Peyer's patch (tissue), 4 donors: ENCODE data around the gene KCNQ1OT1. TPM values are rescaled to one million over a fixed set of nuclear protein-coding genes. Genes with fewer than 3 reads are reported as not detected.

Experiments used
- DNase-seq, 3 donors: peaks; one replicate each; pipeline ENCODE4 v3.0.0-alpha.2; 2017 to 2019
- H3K27ac ChIP-seq, 4 donors: fragments of 200-600 bp; sonication (generic); one replicate each; pipeline ENCODE4 v1.5.1; 2016 to 2019
- H3K27me3 ChIP-seq, 2 donors: fragments of 200-600 bp; sonication (generic); one replicate each; pipeline ENCODE4 v1.5.1; 2019
- H3K36me3 ChIP-seq, 3 donors: fragments of 200-600 bp; sonication (generic); one replicate each; pipeline ENCODE4 v1.5.1; 2016 to 2019
- H3K4me1 ChIP-seq, 4 donors: fragments of 200-600 bp; sonication (generic); one replicate each; pipeline ENCODE4 v1.5.1; 2016 to 2019
- H3K4me3 ChIP-seq, 4 donors: fragments of 200-600 bp; sonication (generic); 1 replicate in 3 of 4; 2 replicates in 1 of 4; pipeline ENCODE4 v1.5.1; 2016 to 2019; ENCODE audit warnings: mild to moderate bottlenecking in 1 of 4
- H3K9me3 ChIP-seq, 4 donors: fragments of 200-600 bp; sonication (generic); one replicate each; pipeline ENCODE4 v1.5.1; 2016 to 2019; ENCODE audit warnings: mild to moderate bottlenecking in 1 of 4
- CTCF ChIP-seq, 6 experiments: fragments of 450-650 bp in 4 of 6; fragments of 200-600 bp in 2 of 6; sonication (generic) in 1 of 6; IDR thresholded peaks; one replicate each; pipeline ENCODE4 v1.5.1; 2017 to 2019; ENCODE audit warnings: antibody characterized with exemption in 6 of 6, mild to moderate bottlenecking in 3 of 6, moderate library complexity in 1 of 6
- POLR2A ChIP-seq, 2 donors: fragments of 450-650 bp; IDR thresholded peaks; one replicate each; pipeline ENCODE4 v1.5.1; 2017; ENCODE audit warnings: antibody characterized with exemption in 2 of 2, mild to moderate bottlenecking in 2 of 2, moderate library complexity in 2 of 2
- total RNA-seq, 4 donors: library from RNA; depleted of rRNA; stranded (reverse); fragments of >200 nt; gene quantifications; one replicate each; pipeline ENCODE4 v1.1.0, GENCODE V29; 2016

KCNQ1OT1 gene
- total RNA-seq, 4 donors from 2014 or later = 3.2 to 6.2 (median 4.5) TPM

DNA sequence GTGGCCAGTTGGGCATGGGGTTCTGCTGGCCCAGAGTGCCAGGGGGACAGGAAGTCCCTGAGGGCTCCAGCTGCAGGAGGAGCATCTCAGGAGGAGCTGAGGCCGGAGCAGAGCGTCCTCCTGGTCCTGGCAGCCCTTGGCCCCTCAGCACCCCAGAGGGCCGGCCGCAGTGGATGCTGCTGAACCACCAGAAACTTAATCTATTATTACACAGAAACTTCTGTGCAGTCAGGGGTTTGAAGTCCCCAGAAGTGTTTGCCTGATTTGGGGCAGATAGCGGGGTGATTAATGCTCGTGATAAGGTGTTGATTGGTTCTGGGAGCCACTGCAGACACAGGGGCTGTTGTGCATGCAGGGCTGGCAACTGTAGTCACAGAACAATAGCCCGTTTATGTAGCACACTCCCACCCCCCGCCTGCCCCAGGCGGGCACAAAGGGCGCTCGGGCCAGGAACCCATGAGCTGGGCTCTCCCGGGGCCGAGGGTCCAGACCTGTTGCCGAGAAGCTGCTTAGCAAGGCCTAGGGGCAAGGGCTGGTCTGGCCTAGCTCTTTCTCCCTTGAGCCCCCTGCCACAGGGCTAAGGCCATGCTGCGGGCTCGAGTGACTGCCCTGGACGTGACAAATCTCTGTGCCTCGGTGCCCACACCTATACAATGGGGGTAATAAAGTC, 29.0 kb upstream of the KCNQ1OT1 start:
- peak overlapping the region in 2 of 4 donors; percentile 25 to 54 for H3K27ac ChIP-seq
- no peaks in the 10 kb centered on the region for H3K9me3 ChIP-seq
- H3K4me3 ChIP-seq = no peak overlapping the region
- TF ChIP-seq POLR2A (IDR thresholded peaks at IDR 0.05) = no peak
- TF ChIP-seq CTCF (IDR thresholded peaks at IDR 0.05) = no peak
- peaks cover 0 to 19% (median 0%) of the 10 kb centered on the region in 4 donors for H3K4me1 ChIP-seq
- H3K36me3 ChIP-seq = no peaks in the 10 kb centered on the region
- DNase-seq = peak in 2 of 3 donors; percentile 54 to 68
- H3K27me3 ChIP-seq = no peaks in the 10 kb centered on the region

DNA sequence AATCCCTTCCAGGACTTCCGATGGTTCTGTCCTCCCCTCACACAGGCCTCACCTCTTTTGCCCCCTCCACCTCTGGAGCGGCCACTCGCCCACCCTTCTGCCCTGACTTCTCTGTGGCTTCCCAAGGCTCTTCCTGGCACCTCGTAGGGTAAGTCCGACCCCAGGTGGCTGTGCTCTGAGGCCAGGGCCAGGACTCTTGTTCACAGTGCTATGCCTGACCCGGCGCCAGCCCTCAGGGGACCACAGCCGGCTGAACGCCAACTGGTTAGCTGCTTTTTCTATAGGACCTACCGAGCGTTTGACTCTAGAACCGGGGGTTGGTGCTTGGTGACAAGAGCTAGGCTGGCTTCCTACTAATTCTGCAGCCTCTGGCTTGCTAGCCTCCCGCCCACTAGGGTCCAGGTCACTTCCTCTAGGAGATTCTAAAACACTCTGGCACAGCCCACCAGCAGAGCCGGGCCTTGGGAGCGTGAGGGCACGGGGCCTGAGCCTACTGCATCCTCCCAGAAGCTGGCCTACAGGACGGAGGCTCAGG, 28.4 kb upstream of the KCNQ1OT1 start:
- Histone ChIP-seq H3K27ac (peak overlapping the region in 2 of 4 donors; percentile 25 to 54), H3K4me3 (no peak overlapping the region), H3K4me1 (peaks cover 0 to 19% (median 0%) of the 10 kb centered on the region in 4 donors), H3K36me3 (no peaks in the 10 kb centered on the region), H3K9me3 (no peaks in the 10 kb centered on the region), H3K27me3 (no peaks in the 10 kb centered on the region)
- TF ChIP-seq CTCF (IDR thresholded peaks at IDR 0.05) = no peak
- TF ChIP-seq POLR2A (IDR thresholded peaks at IDR 0.05) = no peak
- no peak for DNase-seq

DNA sequence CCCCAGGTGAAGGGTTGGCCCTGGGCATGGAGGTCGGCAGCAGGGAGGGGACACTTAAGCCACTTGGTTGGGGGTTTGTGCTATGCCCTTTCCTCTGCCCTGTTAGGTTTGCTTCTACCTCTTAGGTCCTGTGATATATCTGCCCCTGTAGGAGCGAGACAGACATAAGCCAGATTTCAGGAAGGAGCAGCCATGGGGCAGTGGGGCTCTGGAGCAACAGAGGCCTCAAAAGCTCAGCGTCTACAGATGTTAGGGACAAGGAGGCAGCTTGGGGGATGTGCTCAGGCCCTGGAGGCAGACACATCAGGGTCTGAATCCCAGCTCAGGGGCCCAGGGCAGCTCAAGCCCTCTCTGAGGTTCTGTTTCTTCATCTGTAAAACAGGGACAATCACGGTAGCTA, 27.2 kb upstream of the KCNQ1OT1 start:
- H3K27ac ChIP-seq = peak overlapping the region in 1 of 4 donors; percentile 30
- no peaks in the 10 kb centered on the region for H3K27me3 ChIP-seq
- no peak overlapping the region for H3K4me3 ChIP-seq
- no peak for DNase-seq
- H3K4me1 ChIP-seq = peaks cover 0 to 19% (median 0%) of the 10 kb centered on the region in 4 donors
- TF ChIP-seq POLR2A (IDR thresholded peaks at IDR 0.05) (no peak), CTCF (IDR thresholded peaks at IDR 0.05) (no peak)
- no peaks in the 10 kb centered on the region for H3K9me3 ChIP-seq
- H3K36me3 ChIP-seq = no peaks in the 10 kb centered on the region

GRCh38 chr11:2725368-2726300, 25.8 kb upstream of the KCNQ1OT1 start:
- DNase-seq = peak in 2 of 3 donors; percentile 66 to 69
- TF ChIP-seq CTCF (IDR thresholded peaks at IDR 0.05) = no peak
- TF ChIP-seq POLR2A (IDR thresholded peaks at IDR 0.05) = no peak
- peak overlapping the region in 1 of 4 donors; percentile 46 for H3K27ac ChIP-seq
- H3K4me1 ChIP-seq = peaks cover 0 to 19% (median 0%) of the 10 kb centered on the region in 4 donors
- H3K36me3 ChIP-seq = no peaks in the 10 kb centered on the region
- no peak overlapping the region for H3K4me3 ChIP-seq
- H3K9me3 ChIP-seq = no peaks in the 10 kb centered on the region
- no peaks in the 10 kb centered on the region for H3K27me3 ChIP-seq

GRCh38 chr11:2724653-2725367, 25.0 kb upstream of the KCNQ1OT1 start:
- peaks cover 0 to 12% (median 0%) of the 10 kb centered on the region in 4 donors for H3K4me1 ChIP-seq
- no peak overlapping the region for H3K4me3 ChIP-seq
- no peak for TF ChIP-seq POLR2A (IDR thresholded peaks at IDR 0.05)
- no peak for TF ChIP-seq CTCF (IDR thresholded peaks at IDR 0.05)
- no peaks in the 10 kb centered on the region for H3K36me3 ChIP-seq
- no peaks in the 10 kb centered on the region for H3K9me3 ChIP-seq
- DNase-seq = peak in 1 of 3 donors; percentile 64
- H3K27ac ChIP-seq = peak overlapping the region in 1 of 4 donors; percentile 46
- H3K27me3 ChIP-seq = no peaks in the 10 kb centered on the region
